H1 (cell line): ENCODE measurements around the gene ACTRT3. TPM values are rescaled to one million over a fixed set of nuclear protein-coding genes. Genes with fewer than 3 reads are reported as not detected.

Experiments
- CTCF ChIA-PET: fragments of 300-600 bp; sonication (Branson Sonifier 250); formaldehyde crosslinking; loops from one replicate; lab custom pipeline; 2021; ENCODE audit not compliant: partially characterized antibody; lab: Charles Lee
- POLR2A ChIA-PET: fragments of 300-600 bp; sonication (Branson Sonifier 250); formaldehyde crosslinking; loops from one replicate; lab custom pipeline; 2021; ENCODE audit warnings: inconsistent platforms; ENCODE audit not compliant: partially characterized antibody; lab: Charles Lee
- DNase-seq, 2 experiments: peaks; one replicate each; pipeline versions ENCODE4 v3.0.0 to v3.0.0-alpha.2; 2010 to 2022; ENCODE audit warnings: low spot score in 2 of 2, low read depth in 1 of 2, mixed read lengths in 1 of 2
- FAIRE-seq: peaks from 2 replicates; lab custom pipeline; 2011; peaks lifted over from hg19 to GRCh38; lab: Jason Lieb, UNC
- H2AFZ ChIP-seq: 2 replicates; pipeline ENCODE4 v1.8.1; 2012; ENCODE audit warnings: low read length, inconsistent platforms
- H2AK5ac ChIP-seq: 2 replicates; pipeline ENCODE4 v1.6.1; 2013; ENCODE audit warnings: low read depth, low read length
- H2BK120ac ChIP-seq: replicated peaks from 2 replicates; pipeline ENCODE3; 2013; ENCODE audit warnings: low read depth, low read length, inconsistent platforms
- H2BK12ac ChIP-seq: 2 replicates; pipeline ENCODE4 v1.6.1; 2013; ENCODE audit warnings: low read depth, low read length
- H2BK15ac ChIP-seq: 2 replicates; pipeline ENCODE4 v1.6.1; 2013; ENCODE audit warnings: low read length
- H2BK20ac ChIP-seq: 2 replicates; pipeline ENCODE4 v1.6.1; 2013; ENCODE audit warnings: low read length
- H2BK5ac ChIP-seq: 2 replicates; pipeline ENCODE4 v1.6.1; 2013; ENCODE audit warnings: low read depth, low read length
- H3K14ac ChIP-seq: 2 replicates; pipeline ENCODE4 v1.6.1; 2013; ENCODE audit warnings: inconsistent platforms; ENCODE audit not compliant: insufficient read length
- H3K18ac ChIP-seq: 2 replicates; pipeline ENCODE4 v1.6.1; 2013; ENCODE audit warnings: low read length; ENCODE audit errors: extremely low read depth
- H3K23ac ChIP-seq: 2 replicates; pipeline ENCODE4 v1.6.1; 2013; ENCODE audit warnings: inconsistent platforms; ENCODE audit not compliant: insufficient read length
- H3K23me2 ChIP-seq: 2 replicates; pipeline ENCODE4 v1.6.1; 2013; ENCODE audit warnings: low read depth, low read length
- H3K27ac ChIP-seq: 2 replicates; pipeline ENCODE4 v1.6.1; 2011; ENCODE audit warnings: low read depth, low read length, inconsistent platforms
- H3K27me3 ChIP-seq, 4 experiments: replicated peaks in 1 of 4; 1 replicate in 1 of 4; 2 replicates in 3 of 4; pipeline versions ENCODE4 v1.6.1 to v1.8.1; 2011 to 2013; ENCODE audit warnings: low read length in 3 of 4, mild to moderate bottlenecking in 3 of 4, inconsistent platforms in 2 of 4, mixed read lengths in 2 of 4, moderate library complexity in 1 of 4; ENCODE audit not compliant: control insufficient read depth in 3 of 4, insufficient read depth in 3 of 4; ENCODE audit errors: extremely low read depth in 1 of 4
- H3K36me3 ChIP-seq, 4 experiments: 2 replicates each; pipeline versions ENCODE4 v1.6.1 to v1.8.1; 2011 to 2013; ENCODE audit warnings: mild to moderate bottlenecking in 4 of 4, low read length in 3 of 4, moderate library complexity in 2 of 4, control low read depth in 1 of 4, inconsistent platforms in 1 of 4; ENCODE audit not compliant: insufficient read depth in 4 of 4, control insufficient read depth in 2 of 4
- H3K4ac ChIP-seq: replicated peaks from 2 replicates; pipeline ENCODE3; 2013; ENCODE audit warnings: low read length, low read depth, mixed read lengths, inconsistent platforms; ENCODE audit not compliant: insufficient read length
- H3K4me1 ChIP-seq, 4 experiments: replicated peaks in 1 of 4; 1 replicate in 1 of 4; 2 replicates in 3 of 4; pipeline versions ENCODE4 v1.6.1 to v1.8.1; 2011 to 2013; ENCODE audit warnings: low read length in 3 of 4, inconsistent platforms in 2 of 4, mixed read lengths in 1 of 4; ENCODE audit not compliant: insufficient read depth in 4 of 4, control insufficient read depth in 3 of 4
- H3K4me2 ChIP-seq, 2 experiments: 2 replicates each; pipeline versions ENCODE4 v1.6.1 to v1.8.1; 2011 to 2013; ENCODE audit warnings: low read depth in 2 of 2, low read length in 2 of 2, control low read depth in 1 of 2, inconsistent platforms in 1 of 2, mild to moderate bottlenecking in 1 of 2; ENCODE audit not compliant: insufficient read depth in 1 of 2
- H3K4me3 ChIP-seq, 4 experiments: fragments of 200-600, 300-600 bp in 1 of 4; sonication (generic), shearing (Covaris generic), sonication (Bioruptor Twin) in 1 of 4; 2 replicates each; pipeline versions ENCODE4 v1.5.1 to v1.8.1; 2011 to 2016; ENCODE audit warnings: low read length in 4 of 4, low read depth in 3 of 4, control low read depth in 2 of 4, inconsistent platforms in 2 of 4, mild to moderate bottlenecking in 2 of 4, mixed read lengths in 1 of 4, moderate library complexity in 1 of 4; ENCODE audit not compliant: insufficient read depth in 2 of 4; ENCODE audit errors: extremely low read depth in 1 of 4
- H3K56ac ChIP-seq: replicated peaks from 2 replicates; pipeline ENCODE3; 2013; ENCODE audit warnings: low read depth, mild to moderate bottlenecking, mixed read lengths, low read length, inconsistent platforms; ENCODE audit not compliant: insufficient read length
- H3K79me1 ChIP-seq: 2 replicates; pipeline ENCODE4 v1.6.1; 2013; ENCODE audit warnings: low read depth, low read length, control low read depth
- H3K79me2 ChIP-seq, 2 experiments: 2 replicates each; pipeline versions ENCODE4 v1.6.1 to v1.8.1; 2012 to 2013; ENCODE audit warnings: low read length in 2 of 2, mild to moderate bottlenecking in 2 of 2, inconsistent platforms in 1 of 2; ENCODE audit not compliant: insufficient read depth in 2 of 2, control insufficient read depth in 1 of 2
- H3K9ac ChIP-seq, 4 experiments: replicated peaks in 1 of 4; 1 replicate in 1 of 4; 2 replicates in 3 of 4; pipeline versions ENCODE4 v1.6.1 to v1.8.1; 2011 to 2013; ENCODE audit warnings: low read depth in 3 of 4, low read length in 3 of 4, control low read depth in 2 of 4, mild to moderate bottlenecking in 2 of 4, moderate library complexity in 2 of 4, inconsistent platforms in 1 of 4; ENCODE audit errors: extremely low read depth in 1 of 4
- H3K9me3 ChIP-seq, 2 experiments: 2 replicates each; pipeline versions ENCODE4 v1.6.1 to v1.8.1; 2012 to 2013; ENCODE audit warnings: mild to moderate bottlenecking in 2 of 2, moderate library complexity in 2 of 2, control low read depth in 1 of 2, inconsistent platforms in 1 of 2, low read depth in 1 of 2, low read length in 1 of 2, mixed read lengths in 1 of 2; ENCODE audit not compliant: insufficient read depth in 2 of 2
- H4K20me1 ChIP-seq, 2 experiments: replicated peaks in 1 of 2; 2 replicates each; pipeline versions ENCODE3 to v1.8.1; 2011 to 2013; ENCODE audit warnings: inconsistent platforms in 2 of 2, low read length in 2 of 2, mild to moderate bottlenecking in 1 of 2; ENCODE audit not compliant: insufficient read depth in 2 of 2, control insufficient read depth in 1 of 2
- H4K5ac ChIP-seq: 2 replicates; pipeline ENCODE4 v1.6.1; 2013; ENCODE audit warnings: low read length, low read depth, mixed read lengths, inconsistent platforms; ENCODE audit not compliant: insufficient read length
- H4K8ac ChIP-seq: 2 replicates; pipeline ENCODE4 v1.8.0; 2013; ENCODE audit warnings: mild to moderate bottlenecking, moderate library complexity, low read length, inconsistent platforms; ENCODE audit not compliant: insufficient read depth; ENCODE audit errors: extremely low read depth
- H4K91ac ChIP-seq: replicated peaks from 2 replicates; pipeline ENCODE3; 2013; ENCODE audit warnings: low read length, mixed read lengths, inconsistent platforms; ENCODE audit not compliant: insufficient read length
- BRCA1 ChIP-seq: IDR thresholded peaks from 2 replicates; pipeline ENCODE4 v1.6.1; 2012; ENCODE audit warnings: low read depth, low read length, improper control_type of control experiment
- CREB1 ChIP-seq: IDR thresholded peaks from 2 replicates; pipeline ENCODE4 v1.6.1; 2012; ENCODE audit warnings: inconsistent platforms
- GTF2F1 ChIP-seq: IDR thresholded peaks from 2 replicates; pipeline ENCODE4 v1.6.1; 2012; ENCODE audit warnings: low read depth, low read length, improper control_type of control experiment, borderline replicate concordance
- HDAC2 ChIP-seq, 2 experiments: fragments of 300-600 bp in 1 of 2; sonication (generic) in 1 of 2; IDR thresholded peaks; 2 replicates each; pipeline ENCODE4 v1.6.1; 2011 to 2012; ENCODE audit warnings: low read depth in 2 of 2, low read length in 2 of 2, mild to moderate bottlenecking in 2 of 2, moderate library complexity in 2 of 2, borderline replicate concordance in 1 of 2, inconsistent platforms in 1 of 2
- NANOG ChIP-seq: IDR thresholded peaks from 2 replicates; pipeline ENCODE4 v1.6.1; 2011; ENCODE audit warnings: low read length, low read depth, mild to moderate bottlenecking, inconsistent platforms; ENCODE audit not compliant: insufficient read depth, poor library complexity, severe bottlenecking
- RFX5 ChIP-seq: IDR thresholded peaks from 2 replicates; pipeline ENCODE4 v1.6.1; 2011; ENCODE audit warnings: low read depth, low read length, improper control_type of control experiment, borderline replicate concordance
- SAP30 ChIP-seq: fragments of 300-600 bp; sonication (generic); IDR thresholded peaks from 2 replicates; pipeline ENCODE4 v1.7.1; 2012; ENCODE audit warnings: low read length, moderate library complexity, mild to moderate bottlenecking, inconsistent platforms; ENCODE audit not compliant: insufficient read depth, insufficient replicate concordance
- TEAD4 ChIP-seq: IDR thresholded peaks from 2 replicates; pipeline ENCODE4 v1.6.1; 2012; ENCODE audit warnings: low read depth, low read length, inconsistent platforms, mixed read lengths
- WGBS, 2 experiments: shearing (Covaris generic) in 1 of 2; methylation state at CpG; one replicate each; pipeline versions ENCODE4 v1.1.6 to v1.1.7; 2013 to 2015; ENCODE audit warnings: low lambda C conversion rate in 2 of 2, mixed read lengths in 2 of 2, inconsistent platforms in 1 of 2, low coverage in 1 of 2, missing lambda C conversion rate in 1 of 2; ENCODE audit not compliant: insufficient replicate concordance in 2 of 2, insufficient coverage in 1 of 2, insufficient read length in 1 of 2; ENCODE audit errors: extremely low coverage in 1 of 2, missing lambda C conversion rate in 1 of 2; 5-methylcytosine and 5-hydroxymethylcytosine counted together
- polyA plus RNA-seq, 7 experiments: library from polyadenylated mRNA; depleted of rRNA in 3 of 7; stranded (reverse) in 5 of 7; unstranded in 2 of 7; fragments of >200 nt in 5 of 7; fragments of 200-250 nt in 2 of 7; gene quantifications; 1 replicate in 5 of 7; 2 replicates in 1 of 7; 4 replicates in 1 of 7; pipeline versions ENCODE4 v1.2.1 to v1.2.3, GENCODE V29; 2011 to 2013; ENCODE audit warnings: missing spikeins in 2 of 7, mixed read lengths in 2 of 7
- total RNA-seq: library from RNA; stranded (reverse); fragmentation: NEBNext Ultra II Directional; extraction: Animal tissue kit (Norgen Biotek cat#: 25700); gene quantifications from 2 replicates; pipeline ENCODE4 v1.2.1, GENCODE V29; 2021
- TF ChIP-seq, protein P1 (sequence below): IDR thresholded peaks from 2 replicates; pipeline ENCODE4 v1.6.1; 2011; ENCODE audit warnings: low read depth, mild to moderate bottlenecking, low read length; ENCODE audit not compliant: insufficient read depth
- TF ChIP-seq, protein P2 (sequence below): IDR thresholded peaks from 2 replicates; pipeline ENCODE4 v1.6.1; 2012; ENCODE audit warnings: low read length, inconsistent platforms

The ACTRT3 gene
- total and polyA plus RNA-seq, 2 of the 8 experiments (the other 6 are each of a cell fraction or from before 2014, with no cell fraction given): 3.4 to 5.9 TPM

DNA sequence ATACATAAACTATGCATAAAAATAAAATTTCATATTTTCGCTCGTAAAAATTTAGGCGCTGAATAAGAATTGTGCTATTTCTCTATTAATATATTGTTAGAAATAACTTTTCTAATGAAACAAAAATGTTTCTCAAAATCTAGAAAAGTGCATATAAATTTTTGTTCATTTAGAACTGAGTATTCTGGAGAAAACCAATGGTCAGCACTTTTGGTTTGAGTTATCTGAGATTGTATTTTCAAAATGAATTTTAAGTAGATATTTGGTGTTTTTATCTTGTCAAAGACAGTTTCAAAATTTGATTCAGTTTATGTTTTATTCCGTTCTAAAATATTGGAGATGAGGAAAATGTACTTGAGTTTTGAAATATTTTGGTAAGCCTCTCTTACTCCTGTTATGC, 17.8 kb upstream of the ACTRT3 start:
- ChIA-PET POLR2A (no interaction called here), CTCF (no interaction called here)
- Histone ChIP-seq H3K4me2 (no peak overlapping the region), H2BK5ac (no peak overlapping the region), H3K79me2 (no peaks in the 10 kb centered on the region), H3K9ac (no peak overlapping the region), H2AK5ac (no peak overlapping the region), H3K4me3 (no peak overlapping the region), H2BK20ac (no peak overlapping the region), H3K23ac (no peak overlapping the region), H3K27me3 (no peaks in the 10 kb centered on the region), H2BK15ac (no peak overlapping the region), H4K91ac (no peak overlapping the region), H3K18ac (no peak overlapping the region), H2BK12ac (no peak overlapping the region), H4K8ac (no peak overlapping the region), H3K4me1 (no peaks in the 10 kb centered on the region), H3K79me1 (no peaks in the 10 kb centered on the region), H4K5ac (no peak overlapping the region), H3K23me2 (no peaks in the 10 kb centered on the region), H3K14ac (no peak overlapping the region), H3K9me3 (no peaks in the 10 kb centered on the region), H2AFZ (no peak overlapping the region), H3K56ac (no peak overlapping the region), H3K36me3 (peaks cover 0 to 66% (median 25%) of the 10 kb centered on the region in 4 experiments; a peak in 5 of 8 replicates), H2BK120ac (no peak overlapping the region), H4K20me1 (no peaks in the 10 kb centered on the region), H3K4ac (no peak overlapping the region), H3K27ac (no peak overlapping the region)
- DNase-seq: no peak
- 95% methylated on average over 4 of the region's 4 CpGs; no CpG with 5 or more reads in 1 of the 2 experiments for WGBS, 2 experiments
- no peak for TF ChIP-seq RFX5
- no peak for TF ChIP-seq CREB1
- no peak for TF ChIP-seq BRCA1
- TF ChIP-seq, protein P1, sequence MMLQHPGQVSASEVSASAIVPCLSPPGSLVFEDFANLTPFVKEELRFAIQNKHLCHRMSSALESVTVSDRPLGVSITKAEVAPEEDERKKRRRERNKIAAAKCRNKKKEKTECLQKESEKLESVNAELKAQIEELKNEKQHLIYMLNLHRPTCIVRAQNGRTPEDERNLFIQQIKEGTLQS: no peak
- TF ChIP-seq GTF2F1: no peak
- no peak for TF ChIP-seq SAP30
- TF ChIP-seq HDAC2 (IDR thresholded peaks at IDR 0.05; ENCODE audit: borderline replicate concordance in 1 of 2, low read depth in 2 of 2, low read length in 2 of 2): no peak
- TF ChIP-seq NANOG: no peak
- TF ChIP-seq, protein P2, sequence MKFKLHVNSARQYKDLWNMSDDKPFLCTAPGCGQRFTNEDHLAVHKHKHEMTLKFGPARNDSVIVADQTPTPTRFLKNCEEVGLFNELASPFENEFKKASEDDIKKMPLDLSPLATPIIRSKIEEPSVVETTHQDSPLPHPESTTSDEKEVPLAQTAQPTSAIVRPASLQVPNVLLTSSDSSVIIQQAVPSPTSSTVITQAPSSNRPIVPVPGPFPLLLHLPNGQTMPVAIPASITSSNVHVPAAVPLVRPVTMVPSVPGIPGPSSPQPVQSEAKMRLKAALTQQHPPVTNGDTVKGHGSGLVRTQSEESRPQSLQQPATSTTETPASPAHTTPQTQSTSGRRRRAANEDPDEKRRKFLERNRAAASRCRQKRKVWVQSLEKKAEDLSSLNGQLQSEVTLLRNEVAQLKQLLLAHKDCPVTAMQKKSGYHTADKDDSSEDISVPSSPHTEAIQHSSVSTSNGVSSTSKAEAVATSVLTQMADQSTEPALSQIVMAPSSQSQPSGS: no peak
- no peak for TF ChIP-seq TEAD4
- FAIRE-seq: no peak
